ENCODE data around the gene BICRA.
"Not testable (repeated sequence)": the region's sequence is repeated elsewhere in the genome, so short reads cannot be mapped to it uniquely, and the experiment has no call there.

Gene BICRA

GRCh38 chr19:47663911-47664771 is 55.2 kb downstream of the BICRA start:
- no peak for DNase-seq

DNA sequence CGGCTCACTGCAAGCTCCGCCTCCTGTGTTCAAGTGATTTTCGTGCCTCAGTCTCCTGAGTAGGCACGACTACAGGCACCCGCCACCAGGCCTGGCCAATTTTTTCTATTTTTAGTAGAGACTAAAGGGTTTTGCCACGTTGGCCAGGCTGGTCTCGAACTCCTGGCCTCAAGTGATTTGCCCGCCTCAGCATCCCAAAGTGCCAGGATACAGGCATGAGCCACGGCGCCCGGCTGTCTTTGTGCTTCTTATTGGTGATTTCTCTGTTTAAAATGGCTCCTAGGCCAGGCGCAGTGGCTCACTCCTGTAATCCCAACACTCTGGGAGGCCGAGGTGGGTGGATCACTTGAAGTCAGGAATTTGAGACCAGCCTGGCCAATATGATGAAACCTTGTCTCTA is 59.6 kb downstream of the BICRA start:
- DNase-seq = not testable (repeated sequence)

GRCh38 chr19:47670736-47671135 is 61.8 kb downstream of the BICRA start:
- no peak for DNase-seq

DNA sequence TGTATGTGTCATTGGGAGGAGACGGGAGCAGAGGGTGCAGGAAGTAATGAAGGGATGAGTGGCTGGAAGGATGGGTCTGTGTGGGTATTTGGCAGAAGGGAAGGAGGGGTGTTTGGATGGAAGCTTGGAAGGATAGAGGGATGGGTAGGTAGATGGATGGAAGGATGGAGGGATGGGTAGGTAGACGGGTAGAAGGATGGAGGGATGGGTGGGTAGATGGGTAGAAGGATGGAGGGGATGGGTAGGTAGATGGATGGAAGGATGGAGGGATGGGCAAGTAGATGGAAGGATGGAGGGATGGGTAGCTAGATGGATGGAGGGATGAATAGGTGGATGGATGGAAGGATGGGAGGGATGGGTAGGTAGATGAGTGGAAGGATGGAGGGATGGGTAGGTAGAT is 62.6 kb downstream of the BICRA start:
- no peak for DNase-seq

DNA sequence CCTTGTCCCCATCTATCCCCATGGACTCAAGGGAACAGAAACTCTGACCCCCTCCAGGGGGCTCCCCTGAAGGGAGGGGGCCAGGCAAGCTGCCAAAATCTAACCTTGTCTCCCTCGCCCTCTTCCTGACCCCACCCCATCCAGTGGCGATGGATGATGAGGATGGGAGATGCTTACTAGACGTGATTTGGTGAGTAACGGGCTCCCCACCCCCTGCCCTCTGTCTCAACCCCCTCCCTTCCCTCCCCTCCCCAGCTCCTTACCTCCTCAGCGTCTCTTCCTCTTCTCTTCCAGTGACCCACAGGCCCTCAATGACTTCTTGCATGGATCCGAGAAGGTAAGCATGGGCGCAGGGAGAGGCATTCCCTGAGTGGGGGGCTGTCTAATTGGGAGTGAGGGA is 64.5 kb downstream of the BICRA start:
- DNase-seq = no peak

- DNase-seq = no peak
These were observed 65.6 kb downstream of the BICRA start for GRCh38 chr19:47674548-47674947.

GRCh38 chr19:47675271-47675670 is 66.3 kb downstream of the BICRA start:
- no peak for DNase-seq

DNA sequence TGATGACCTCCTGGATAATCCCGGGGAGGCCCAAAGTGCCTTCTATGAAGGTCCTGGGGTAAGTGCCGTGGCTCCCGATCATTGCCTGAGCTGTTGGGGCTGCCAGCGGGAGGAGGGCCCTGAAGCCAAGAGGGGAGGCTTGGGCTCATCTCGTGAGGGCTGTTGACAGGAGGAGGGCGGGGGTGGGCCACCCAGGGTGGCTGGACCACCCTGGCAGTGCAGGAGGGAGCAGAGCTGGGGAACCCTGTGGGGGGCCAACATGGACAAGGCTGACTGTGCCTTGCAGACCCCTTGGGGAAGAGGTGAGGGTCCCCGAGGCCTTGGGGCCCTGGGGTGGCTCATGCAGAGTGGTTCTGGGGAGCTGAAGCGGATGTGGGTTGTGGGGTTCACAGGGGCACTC is 66.9 kb downstream of the BICRA start:
- DNase-seq = no peak

GRCh38 chr19:47676811-47677210 is 67.9 kb downstream of the BICRA start:
- no peak for DNase-seq

DNA sequence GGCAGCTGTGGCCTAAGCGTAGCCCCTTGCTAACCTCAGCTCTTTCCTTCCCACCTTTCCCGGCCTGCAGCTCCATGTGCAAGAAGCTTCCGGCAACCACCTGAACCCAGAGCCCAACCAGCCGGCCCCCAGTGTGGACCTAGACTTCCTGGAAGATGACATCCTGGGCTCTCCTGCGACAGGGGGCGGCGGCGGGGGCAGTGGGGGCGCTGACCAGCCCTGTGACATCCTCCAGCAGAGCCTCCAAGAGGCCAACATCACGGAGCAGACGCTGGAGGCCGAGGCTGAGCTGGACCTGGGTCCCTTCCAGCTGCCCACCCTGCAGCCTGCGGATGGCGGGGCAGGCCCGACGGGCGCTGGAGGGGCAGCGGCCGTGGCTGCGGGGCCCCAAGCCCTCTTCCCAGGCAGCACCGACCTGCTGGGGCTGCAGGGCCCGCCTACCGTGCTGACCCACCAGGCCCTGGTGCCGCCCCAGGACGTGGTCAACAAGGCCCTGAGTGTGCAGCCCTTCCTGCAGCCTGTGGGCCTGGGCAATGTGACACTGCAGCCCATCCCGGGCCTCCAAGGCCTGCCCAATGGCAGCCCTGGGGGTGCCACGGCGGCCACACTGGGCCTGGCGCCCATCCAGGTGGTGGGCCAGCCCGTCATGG is 70.4 kb downstream of the BICRA start:
- no peak for DNase-seq

GRCh38 chr19:47679922-47680857 is 71.3 kb downstream of the BICRA start:
- DNase-seq = no peak

DNA sequence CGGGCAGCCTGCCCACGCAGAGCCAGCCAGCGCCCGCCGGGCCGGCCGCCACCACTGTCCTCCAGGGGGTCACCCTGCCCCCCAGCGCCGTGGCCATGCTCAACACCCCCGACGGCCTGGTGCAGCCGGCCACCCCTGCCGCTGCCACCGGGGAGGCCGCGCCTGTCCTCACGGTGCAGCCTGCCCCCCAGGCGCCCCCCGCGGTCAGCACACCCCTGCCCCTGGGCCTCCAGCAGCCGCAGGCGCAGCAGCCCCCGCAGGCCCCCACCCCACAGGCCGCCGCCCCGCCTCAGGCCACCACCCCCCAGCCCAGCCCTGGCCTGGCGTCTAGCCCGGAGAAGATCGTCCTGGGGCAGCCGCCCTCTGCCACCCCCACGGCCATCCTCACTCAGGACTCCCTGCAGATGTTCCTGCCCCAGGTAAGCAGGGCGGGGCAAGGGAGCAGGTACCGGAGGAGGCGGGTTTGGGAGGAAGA is 72.0 kb downstream of the BICRA start:
- DNase-seq = no peak

DNA sequence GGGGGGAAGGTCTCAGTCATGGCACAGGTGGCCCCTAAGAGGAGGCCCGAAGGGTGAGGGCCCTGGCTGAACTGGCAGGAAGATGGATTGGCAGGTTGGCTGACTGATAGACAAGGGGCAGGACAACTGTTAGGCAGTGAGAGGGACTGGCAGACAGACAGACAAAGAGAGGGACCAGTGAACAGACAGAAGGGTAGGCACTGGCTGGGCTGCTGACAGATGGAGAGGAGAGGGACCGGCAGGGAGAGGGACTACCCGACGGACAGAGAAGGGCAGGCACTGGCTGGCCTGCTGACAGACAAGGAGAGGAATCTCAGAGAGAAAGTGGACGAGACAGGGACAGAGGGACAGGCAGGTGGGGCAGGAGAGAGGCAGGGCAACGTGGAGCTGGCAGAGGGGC is 72.5 kb downstream of the BICRA start:
- DNase-seq = no peak

DNA sequence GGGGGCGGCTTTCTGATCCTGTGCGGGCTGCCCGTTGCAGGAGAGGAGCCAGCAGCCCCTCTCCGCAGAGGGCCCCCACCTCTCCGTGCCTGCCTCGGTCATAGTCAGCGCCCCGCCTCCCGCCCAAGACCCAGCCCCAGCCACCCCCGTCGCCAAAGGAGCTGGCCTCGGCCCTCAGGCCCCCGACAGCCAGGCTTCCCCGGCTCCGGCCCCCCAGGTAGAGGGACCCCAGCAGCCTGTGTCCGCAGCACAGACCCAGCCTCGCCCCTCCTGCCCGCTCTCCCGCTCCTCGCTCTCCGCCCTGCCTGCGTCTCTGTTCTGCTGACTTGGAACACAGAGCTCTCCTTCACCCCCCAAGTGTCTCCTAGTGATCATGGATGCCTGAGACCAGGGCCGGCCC is 73.0 kb downstream of the BICRA start:
- no peak for DNase-seq

DNA sequence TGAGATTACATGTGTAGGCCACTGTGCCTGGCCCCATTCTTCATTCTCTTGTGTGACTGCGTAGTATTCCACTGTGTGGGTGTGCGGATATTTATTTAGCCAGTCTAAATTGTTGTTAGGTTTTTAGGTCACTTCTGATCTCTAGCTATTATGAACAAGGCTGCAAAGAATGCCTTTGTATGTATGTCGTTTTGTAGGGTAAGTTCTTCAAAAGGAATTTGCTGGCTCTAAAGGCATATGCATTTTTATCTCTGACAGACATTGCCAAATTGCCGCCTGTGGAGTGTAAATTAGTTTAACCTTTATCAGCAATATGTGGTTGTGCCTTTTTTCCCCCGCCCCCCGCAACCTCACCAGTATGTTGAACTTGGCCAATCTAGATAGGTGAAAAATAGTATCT is 74.0 kb downstream of the BICRA start:
- DNase-seq = no peak

- DNase-seq = no peak
These were observed 77.9 kb downstream of the BICRA start for GRCh38 chr19:47686679-47687450.

- no peak for DNase-seq
These were observed 79.0 kb downstream of the BICRA start for GRCh38 chr19:47687906-47688305.

DNA sequence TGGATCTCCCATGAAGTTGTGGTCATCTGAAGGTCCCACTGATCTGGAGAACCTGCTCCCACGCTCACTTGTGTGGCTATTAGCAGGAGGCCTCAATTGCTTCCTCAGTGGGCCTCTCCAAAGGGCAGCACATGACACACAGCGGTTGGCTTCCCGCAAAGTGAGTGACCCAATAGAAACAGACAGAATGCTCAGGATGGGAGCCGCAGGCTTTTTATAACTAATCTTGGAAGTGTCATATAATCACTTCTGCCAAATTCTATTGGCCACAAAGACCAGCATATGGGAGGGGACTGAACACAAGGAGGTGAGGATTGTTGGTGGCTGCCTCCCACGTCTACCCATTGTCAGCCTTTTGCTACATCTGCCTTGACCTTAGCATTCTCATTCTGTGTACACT is 82.2 kb downstream of the BICRA start:
- DNase-seq = no peak

DNA sequence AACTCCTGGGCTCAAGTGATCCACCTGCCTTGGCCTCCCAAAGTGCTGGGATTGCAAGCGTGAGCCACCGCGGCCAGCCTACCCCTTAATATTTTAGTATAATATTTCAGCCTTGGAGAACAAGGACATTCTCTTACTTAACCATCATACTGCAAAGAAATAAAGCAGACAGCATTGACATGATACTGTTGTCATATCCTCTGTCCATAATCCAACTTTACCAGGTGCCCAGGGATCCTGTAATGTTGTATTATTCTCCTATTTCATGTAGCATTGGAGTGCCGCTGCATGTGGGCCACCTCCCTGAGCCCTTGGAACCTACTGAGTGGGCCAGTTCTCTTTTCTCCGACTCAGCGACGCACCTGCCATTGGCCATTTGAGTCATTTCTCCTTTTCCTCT is 82.8 kb downstream of the BICRA start:
- DNase-seq = no peak

DNA sequence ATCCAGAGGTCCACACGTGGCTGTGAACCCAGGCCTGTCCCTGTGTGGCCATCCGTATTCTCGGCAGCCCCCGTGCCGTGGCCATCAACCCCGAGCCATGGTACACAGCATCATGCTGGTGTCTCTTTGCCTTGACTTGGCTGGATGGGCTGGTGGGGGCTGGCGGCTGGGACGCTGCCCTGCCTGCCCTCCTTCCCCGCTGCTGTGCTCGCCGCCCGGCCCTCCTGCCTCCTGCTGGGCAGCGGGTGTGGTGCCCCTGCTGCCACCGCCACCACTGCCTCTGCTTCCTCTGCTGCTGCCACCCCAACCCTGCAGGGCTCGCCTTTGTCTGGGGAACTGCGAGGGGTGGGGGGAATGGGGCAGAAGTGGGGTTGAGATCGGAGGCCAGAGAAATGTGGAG is 84.6 kb downstream of the BICRA start:
- no peak for DNase-seq

DNA sequence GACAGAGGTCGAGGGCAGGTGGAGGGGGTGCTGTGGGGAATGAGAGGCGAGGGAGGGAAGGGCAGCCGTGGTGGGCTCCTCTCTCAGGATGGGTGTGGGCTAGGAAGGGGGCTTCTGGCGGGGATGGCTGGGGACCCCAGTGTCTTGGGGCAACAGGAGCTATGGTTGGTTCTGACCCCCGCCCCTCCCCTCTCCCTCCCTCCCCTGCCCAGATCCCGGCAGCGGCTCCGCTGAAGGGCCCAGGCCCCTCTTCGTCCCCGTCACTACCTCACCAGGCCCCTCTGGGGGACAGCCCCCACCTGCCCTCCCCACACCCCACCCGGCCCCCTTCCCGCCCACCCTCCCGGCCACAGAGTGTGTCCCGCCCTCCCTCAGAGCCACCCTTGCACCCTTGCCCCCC is 85.0 kb downstream of the BICRA start:
- DNase-seq = no peak

GRCh38 chr19:47694466-47695273 is 85.7 kb downstream of the BICRA start:
- DNase-seq = no peak

All from activated gamma-delta T cell treated with Interleukin-2 at 50 U/mL for 16 hours (primary cell).